H1 (cell line): ENCODE measurements around the gene AUH. TPM values are rescaled to one million over a fixed set of nuclear protein-coding genes. Genes with fewer than 3 reads are reported as not detected.

Experiments used
- CBX8 ChIP-seq: fragments of 300-800, 300-1000 bp; sonication (generic); IDR thresholded peaks from 2 replicates; pipeline ENCODE4 v1.7.1; 2016; ENCODE audit warnings: low read depth, low read length, borderline replicate concordance
- CHD7 ChIP-seq: fragments of 300-600 bp; sonication (generic); IDR thresholded peaks from 2 replicates; pipeline ENCODE4 v1.7.1; 2012; ENCODE audit warnings: low read length, moderate library complexity, mild to moderate bottlenecking, inconsistent platforms; ENCODE audit not compliant: insufficient replicate concordance
- GTF2F1 ChIP-seq: IDR thresholded peaks from 2 replicates; pipeline ENCODE4 v1.6.1; 2012; ENCODE audit warnings: low read depth, low read length, improper control_type of control experiment, borderline replicate concordance
- POLR2A ChIP-seq, 2 experiments: IDR thresholded peaks; 1 replicate in 1 of 2; 2 replicates in 1 of 2; pipeline ENCODE4 v1.6.1; 2011; ENCODE audit warnings: low read depth in 2 of 2, low read length in 2 of 2, mild to moderate bottlenecking in 2 of 2; ENCODE audit errors: control extremely low read depth in 1 of 2
- SP2 ChIP-seq: IDR thresholded peaks from 2 replicates; pipeline ENCODE4 v1.6.1; 2012; ENCODE audit warnings: mild to moderate bottlenecking, low read length, inconsistent platforms
- SRF ChIP-seq: IDR thresholded peaks from 2 replicates; pipeline ENCODE4 v1.6.1; 2011; ENCODE audit warnings: mild to moderate bottlenecking, low read depth, low read length, moderate library complexity
- polyA plus RNA-seq, 7 experiments: library from polyadenylated mRNA; depleted of rRNA in 3 of 7; stranded (reverse) in 5 of 7; unstranded in 2 of 7; fragments of >200 nt in 5 of 7; fragments of 200-250 nt in 2 of 7; gene quantifications; 1 replicate in 5 of 7; 2 replicates in 1 of 7; 4 replicates in 1 of 7; pipeline versions ENCODE4 v1.2.1 to v1.2.3, GENCODE V29; 2011 to 2013; ENCODE audit warnings: missing spikeins in 2 of 7, mixed read lengths in 2 of 7
- total RNA-seq: library from RNA; stranded (reverse); fragmentation: NEBNext Ultra II Directional; extraction: Animal tissue kit (Norgen Biotek cat#: 25700); gene quantifications from 2 replicates; pipeline ENCODE4 v1.2.1, GENCODE V29; 2021

AUH gene
- total and polyA plus RNA-seq, 2 of the 8 experiments (the other 6 are each of a cell fraction or from before 2014, with no cell fraction given) = 5.8 to 21.9 TPM

GRCh38 chr9:91240596-91241165 is 121.0 kb downstream of the AUH start (continued):
- TF ChIP-seq CHD7 (no peak), GTF2F1 (no peak), CBX8 (no peak), SP2 (no peak), SRF (no peak), POLR2A (IDR thresholded peaks at IDR 0.05; ENCODE audit: control extremely low read depth in 1 of 2, low read depth in 2 of 2, low read length in 2 of 2) (no peak)
